T-helper 1 cell treated with Interleukin-12 subunit alpha and Interleukin-12 subunit beta and Interleukin-4 antibody, amounts not matched to agents 30 μg/mL and 1 μg/mL, for 36 hours (primary cell): ENCODE results near the gene C4orf54.

Experiments used
- H3K27ac Mint-ChIP-seq: one replicate; pipeline ENCODE4 v1.8.0; 2021; ENCODE audit warnings: mild to moderate bottlenecking, mixed read lengths
- H3K27me3 Mint-ChIP-seq: one replicate; pipeline ENCODE4 v1.8.0; 2021; ENCODE audit warnings: low read depth, mixed read lengths
- H3K36me3 Mint-ChIP-seq: one replicate; pipeline ENCODE4 v1.8.0; 2021; ENCODE audit warnings: low read depth, mixed read lengths
- H3K4me1 Mint-ChIP-seq: one replicate; pipeline ENCODE4 v1.8.0; 2021; ENCODE audit warnings: low read depth, mixed read lengths
- H3K4me3 Mint-ChIP-seq: one replicate; pipeline ENCODE4 v1.8.0; 2021; ENCODE audit warnings: mild to moderate bottlenecking, moderate library complexity, mixed read lengths
- H3K9me3 Mint-ChIP-seq: one replicate; pipeline ENCODE4 v1.8.0; 2021; ENCODE audit warnings: mixed read lengths

The C4orf54 gene

GRCh38 chr4:99664716-99665115, 7.1 kb upstream of the C4orf54 start:
- Mint-ChIP-seq H3K4me1 (no peaks in the 10 kb centered on the region), H3K4me3 (no peak overlapping the region), H3K36me3 (no peaks in the 10 kb centered on the region), H3K27me3 (no peaks in the 10 kb centered on the region), H3K27ac (no peak overlapping the region), H3K9me3 (no peaks in the 10 kb centered on the region)

- H3K27ac Mint-ChIP-seq: no peak overlapping the region
- H3K4me1 Mint-ChIP-seq: no peaks in the 10 kb centered on the region
- H3K36me3 Mint-ChIP-seq: no peaks in the 10 kb centered on the region
- no peaks in the 10 kb centered on the region for H3K9me3 Mint-ChIP-seq
- H3K27me3 Mint-ChIP-seq: no peaks in the 10 kb centered on the region
- H3K4me3 Mint-ChIP-seq: no peak overlapping the region
These were observed 4.3 kb upstream of the C4orf54 start for GRCh38 chr4:99661907-99662306.

- no peaks in the 10 kb centered on the region for H3K4me1 Mint-ChIP-seq
- H3K27ac Mint-ChIP-seq: no peak overlapping the region
These were observed 1.0 kb upstream of the C4orf54 start for GRCh38 chr4:99658666-99659065.

GRCh38 chr4:99655308-99656081, 2.1 kb downstream of the C4orf54 start:
- Mint-ChIP-seq H3K27me3 (no peaks in the 10 kb centered on the region), H3K4me3 (no peak overlapping the region), H3K4me1 (no peaks in the 10 kb centered on the region), H3K27ac (no peak overlapping the region), H3K9me3 (no peaks in the 10 kb centered on the region), H3K36me3 (no peaks in the 10 kb centered on the region)

More at GRCh38 chr4:99658666-99659065, 1.0 kb upstream of the C4orf54 start:
- Mint-ChIP-seq H3K4me3 (no peak overlapping the region), H3K36me3 (no peaks in the 10 kb centered on the region), H3K27me3 (no peaks in the 10 kb centered on the region), H3K9me3 (no peaks in the 10 kb centered on the region)

GRCh38 chr4:99654361-99654761, 3.3 kb downstream of the C4orf54 start:
- no peaks in the 10 kb centered on the region for H3K9me3 Mint-ChIP-seq
- no peaks in the 10 kb centered on the region for H3K4me1 Mint-ChIP-seq
- no peak overlapping the region for H3K4me3 Mint-ChIP-seq
- H3K27me3 Mint-ChIP-seq: no peaks in the 10 kb centered on the region
- no peak overlapping the region for H3K27ac Mint-ChIP-seq
- no peaks in the 10 kb centered on the region for H3K36me3 Mint-ChIP-seq

GRCh38 chr4:99653916-99654315, 3.7 kb downstream of the C4orf54 start:
- H3K27ac Mint-ChIP-seq: no peak overlapping the region
- no peaks in the 10 kb centered on the region for H3K4me1 Mint-ChIP-seq
- no peaks in the 10 kb centered on the region for H3K27me3 Mint-ChIP-seq
- no peaks in the 10 kb centered on the region for H3K36me3 Mint-ChIP-seq
- H3K9me3 Mint-ChIP-seq: no peaks in the 10 kb centered on the region
- no peak overlapping the region for H3K4me3 Mint-ChIP-seq

- H3K4me3 Mint-ChIP-seq: no peak overlapping the region
These were observed 4.8 kb downstream of the C4orf54 start for GRCh38 chr4:99652596-99653436.

GRCh38 chr4:99651811-99652485, 5.7 kb downstream of the C4orf54 start:
- no peaks in the 10 kb centered on the region for H3K9me3 Mint-ChIP-seq
- H3K4me3 Mint-ChIP-seq: no peak overlapping the region
- no peaks in the 10 kb centered on the region for H3K36me3 Mint-ChIP-seq
- no peaks in the 10 kb centered on the region for H3K27me3 Mint-ChIP-seq
- H3K27ac Mint-ChIP-seq: no peak overlapping the region
- no peaks in the 10 kb centered on the region for H3K4me1 Mint-ChIP-seq

More at GRCh38 chr4:99652596-99653436, 4.8 kb downstream of the C4orf54 start:
- H3K9me3 Mint-ChIP-seq: no peaks in the 10 kb centered on the region
- H3K36me3 Mint-ChIP-seq: no peaks in the 10 kb centered on the region
- H3K4me1 Mint-ChIP-seq: no peaks in the 10 kb centered on the region
- H3K27me3 Mint-ChIP-seq: no peaks in the 10 kb centered on the region
- H3K27ac Mint-ChIP-seq: no peak overlapping the region

- Mint-ChIP-seq H3K27me3 (no peaks in the 10 kb centered on the region), H3K4me3 (no peak overlapping the region), H3K4me1 (no peaks in the 10 kb centered on the region), H3K27ac (no peak overlapping the region), H3K9me3 (no peaks in the 10 kb centered on the region), H3K36me3 (no peaks in the 10 kb centered on the region)
These were observed 6.4 kb downstream of the C4orf54 start for GRCh38 chr4:99651016-99651769.

GRCh38 chr4:99649778-99650177, 7.8 kb downstream of the C4orf54 start:
- no peaks in the 10 kb centered on the region for H3K4me1 Mint-ChIP-seq
- no peak overlapping the region for H3K27ac Mint-ChIP-seq
- H3K27me3 Mint-ChIP-seq: no peaks in the 10 kb centered on the region
- no peak overlapping the region for H3K4me3 Mint-ChIP-seq
- no peaks in the 10 kb centered on the region for H3K9me3 Mint-ChIP-seq
- H3K36me3 Mint-ChIP-seq: no peaks in the 10 kb centered on the region

GRCh38 chr4:99649208-99649607, 8.4 kb downstream of the C4orf54 start:
- Mint-ChIP-seq H3K4me1 (no peaks in the 10 kb centered on the region), H3K4me3 (no peak overlapping the region), H3K36me3 (no peaks in the 10 kb centered on the region), H3K27ac (no peak overlapping the region), H3K27me3 (no peaks in the 10 kb centered on the region), H3K9me3 (no peaks in the 10 kb centered on the region)

GRCh38 chr4:99648321-99648720, 9.3 kb downstream of the C4orf54 start:
- H3K4me1 Mint-ChIP-seq: no peaks in the 10 kb centered on the region
- H3K9me3 Mint-ChIP-seq: no peaks in the 10 kb centered on the region
- H3K4me3 Mint-ChIP-seq: no peak overlapping the region
- no peak overlapping the region for H3K27ac Mint-ChIP-seq
- no peaks in the 10 kb centered on the region for H3K36me3 Mint-ChIP-seq
- peaks cover 4% of the 10 kb centered on the region for H3K27me3 Mint-ChIP-seq

- Mint-ChIP-seq H3K27me3 (peaks cover 7% of the 10 kb centered on the region), H3K27ac (no peak overlapping the region), H3K4me3 (no peak overlapping the region), H3K36me3 (no peaks in the 10 kb centered on the region), H3K4me1 (no peaks in the 10 kb centered on the region), H3K9me3 (no peaks in the 10 kb centered on the region)
These were observed 10.6 kb downstream of the C4orf54 start for GRCh38 chr4:99647071-99647470.

- Mint-ChIP-seq H3K9me3 (no peaks in the 10 kb centered on the region), H3K4me3 (no peak overlapping the region), H3K27ac (no peak overlapping the region), H3K36me3 (no peaks in the 10 kb centered on the region), H3K27me3 (peaks cover 11% of the 10 kb centered on the region), H3K4me1 (no peaks in the 10 kb centered on the region)
These were observed 12.0 kb downstream of the C4orf54 start for GRCh38 chr4:99645638-99646037.
